SW 1271 (cell line): ENCODE measurements around the gene LRP1B.
A peak's percentile ranks its signal among the peaks of the same experiment; 100 is the strongest.

ENCODE experiments used
- DNase-seq, 2 experiments: peaks; one replicate each; lab custom pipeline; 2025; lab: John Stamatoyannopoulos, UW

The LRP1B gene

GRCh38 chr2:140247451-140248195 is 1883.2 kb downstream of the LRP1B start:
- no peak for DNase-seq

GRCh38 chr2:140246957-140247356 is 1883.9 kb downstream of the LRP1B start:
- no peak for DNase-seq

- no peak for DNase-seq
Measured at GRCh38 chr2:140246058-140246457, 1884.8 kb downstream of the LRP1B start.

GRCh38 chr2:140242889-140243288 is 1887.9 kb downstream of the LRP1B start:
- DNase-seq = peak in 1 of 2 experiments; percentile 2

- DNase-seq = no peak
Measured at GRCh38 chr2:140234116-140234515, 1896.7 kb downstream of the LRP1B start.

GRCh38 chr2:140210963-140211362 is 1919.9 kb downstream of the LRP1B start:
- DNase-seq = no peak

- DNase-seq = no peak
Measured at GRCh38 chr2:140205093-140205492, 1925.7 kb downstream of the LRP1B start.

- no peak for DNase-seq
Measured at GRCh38 chr2:140203347-140203746, 1927.5 kb downstream of the LRP1B start.

GRCh38 chr2:140201572-140201971 is 1929.2 kb downstream of the LRP1B start:
- no peak for DNase-seq

- no peak for DNase-seq
Measured at GRCh38 chr2:140200764-140201163, 1930.1 kb downstream of the LRP1B start.

GRCh38 chr2:140200307-140200706 is 1930.5 kb downstream of the LRP1B start:
- no peak for DNase-seq

GRCh38 chr2:140199312-140199711 is 1931.5 kb downstream of the LRP1B start:
- no peak for DNase-seq

- DNase-seq = no peak
Measured at GRCh38 chr2:140187086-140187485, 1943.7 kb downstream of the LRP1B start.

- DNase-seq = no peak
Measured at GRCh38 chr2:140186313-140186712, 1944.5 kb downstream of the LRP1B start.

GRCh38 chr2:140185076-140185475 is 1945.7 kb downstream of the LRP1B start:
- no peak for DNase-seq

GRCh38 chr2:140183056-140183765 is 1947.6 kb downstream of the LRP1B start:
- no peak for DNase-seq
